Measurements from ENCODE around the gene NPAS3.

GRCh38 chr14:33509454-33509853 is 570.8 kb downstream of the NPAS3 start:
- TF ChIP-seq CEBPG (CRISPR knock-in tag; IDR thresholded peaks at IDR 0.05) (no peak), MLX (CRISPR knock-in tag; IDR thresholded peaks at IDR 0.05) (no peak), ZNF235 (CRISPR knock-in tag; IDR thresholded peaks at IDR 0.05; ENCODE audit: borderline replicate concordance) (no peak), PLRG1 (conservative IDR thresholded peaks at IDR 0.05) (no peak), E2F2 (CRISPR knock-in tag; IDR thresholded peaks at IDR 0.05; ENCODE audit: borderline replicate concordance) (no peak), MTERF4 (CRISPR knock-in tag; IDR thresholded peaks at IDR 0.05) (no peak), AKAP8 (CRISPR knock-in tag; IDR thresholded peaks at IDR 0.05) (no peak), SP1 (IDR thresholded peaks at IDR 0.05) (no peak), SP1 (CRISPR knock-in tag; IDR thresholded peaks at IDR 0.05) (no peak), ZNF512 (CRISPR knock-in tag; IDR thresholded peaks at IDR 0.05) (no peak), ZFP90 (CRISPR knock-in tag; IDR thresholded peaks at IDR 0.05; ENCODE audit: borderline replicate concordance) (no peak)

All from HepG2 (cell line).